ENCODE data around the gene UGT2A3. TPM values are rescaled to one million over a fixed set of nuclear protein-coding genes. Genes with fewer than 3 reads are reported as not detected.

The UGT2A3 gene
- total RNA-seq, 1 experiment from 2014 or later: 2.5 TPM

- no peak for DNase-seq
- Mint-ChIP-seq H3K36me3 (ENCODE audit: insufficient read depth, unreplicated experiment) (peaks cover 3% of the 10 kb centered on the region), H3K9me3 (ENCODE audit: unreplicated experiment) (peaks cover 30% of the 10 kb centered on the region), H3K27ac (ENCODE audit: unreplicated experiment) (no peak overlapping the region), H3K4me1 (ENCODE audit: low read depth, unreplicated experiment) (no peaks in the 10 kb centered on the region), H3K4me3 (ENCODE audit: unreplicated experiment) (no peak overlapping the region), H3K27me3 (ENCODE audit: insufficient read depth, unreplicated experiment) (no peaks in the 10 kb centered on the region)
- Histone ChIP-seq H3K4me1 (no peaks in the 10 kb centered on the region), H3K36me3 (ENCODE audit: control insufficient read depth, insufficient read depth, low read length) (no peaks in the 10 kb centered on the region), H3K4me3 (ENCODE audit: low read depth, low read length) (no peak overlapping the region), H3K9me3 (peaks cover 3% of the 10 kb centered on the region; the same call in 1 of the 2 replicates), H3K27me3 (replicated peaks; ENCODE audit: control insufficient read depth, insufficient read depth, low read length) (no peaks in the 10 kb centered on the region)
- POLR2A ChIA-PET: no interaction called here
- intact Hi-C loops (cut with micrococcal nuclease; ENCODE audit: unreplicated experiment): no loop called here
- no peak for TF ChIP-seq CTCF (IDR thresholded peaks at IDR 0.05; ENCODE audit: insufficient read depth in 1 of 2, low read depth in 1 of 2, low read length in 1 of 2, severe bottlenecking in 1 of 2, unreplicated experiment in 1 of 2)
- CTCF ChIA-PET: no interaction called here
- BruUV-seq (replicated peaks): no TSS peak
Observed at GRCh38 chr4:68921051-68921450, 30.6 kb downstream of the UGT2A3 start.

GRCh38 chr4:68917016-68917415 lies 34.6 kb downstream of the UGT2A3 start:
- H3K27me3 Mint-ChIP-seq (ENCODE audit: insufficient read depth, unreplicated experiment): no peaks in the 10 kb centered on the region

GRCh38 chr4:68912807-68913206 lies 38.8 kb downstream of the UGT2A3 start:
- ChIA-PET POLR2A (no interaction called here), CTCF (no interaction called here)
- DNase-seq: no peak
- H3K27me3 Mint-ChIP-seq (ENCODE audit: insufficient read depth, unreplicated experiment): no peaks in the 10 kb centered on the region
- H3K4me3 Mint-ChIP-seq (ENCODE audit: unreplicated experiment): no peak overlapping the region
- H3K27ac Mint-ChIP-seq (ENCODE audit: unreplicated experiment): no peak overlapping the region
- no peak overlapping the region for H3K4me3 ChIP-seq (ENCODE audit: low read depth, low read length)
- H3K4me1 ChIP-seq: peaks cover 15% of the 10 kb centered on the region
- H3K36me3 Mint-ChIP-seq (ENCODE audit: insufficient read depth, unreplicated experiment): peaks cover 36% of the 10 kb centered on the region
- H3K9me3 ChIP-seq: peaks cover 8% of the 10 kb centered on the region; the same call in 1 of the 2 replicates
- peaks cover 17% of the 10 kb centered on the region for H3K9me3 Mint-ChIP-seq (ENCODE audit: unreplicated experiment)
- peaks cover 1% of the 10 kb centered on the region; the same call in 1 of the 2 replicates for H3K36me3 ChIP-seq (ENCODE audit: control insufficient read depth, insufficient read depth, low read length)
- peaks cover 7% of the 10 kb centered on the region for H3K4me1 Mint-ChIP-seq (ENCODE audit: low read depth, unreplicated experiment)
- TF ChIP-seq CTCF (IDR thresholded peaks at IDR 0.05; ENCODE audit: insufficient read depth in 1 of 2, low read depth in 1 of 2, low read length in 1 of 2, severe bottlenecking in 1 of 2, unreplicated experiment in 1 of 2): no peak
- intact Hi-C loops (cut with micrococcal nuclease; ENCODE audit: unreplicated experiment): no loop called here
- no TSS peak for BruUV-seq (replicated peaks)
- H3K27me3 ChIP-seq (replicated peaks; ENCODE audit: control insufficient read depth, insufficient read depth, low read length): no peaks in the 10 kb centered on the region

More at GRCh38 chr4:68917016-68917415, 34.6 kb downstream of the UGT2A3 start:
- CTCF ChIA-PET: no interaction called here
- no TSS peak for BruUV-seq (replicated peaks)
- H3K4me3 ChIP-seq (ENCODE audit: low read depth, low read length): no peak overlapping the region
- Mint-ChIP-seq H3K4me1 (ENCODE audit: low read depth, unreplicated experiment) (no peaks in the 10 kb centered on the region), H3K36me3 (ENCODE audit: insufficient read depth, unreplicated experiment) (peaks cover 29% of the 10 kb centered on the region), H3K27ac (ENCODE audit: unreplicated experiment) (no peak overlapping the region), H3K9me3 (ENCODE audit: unreplicated experiment) (peaks cover 17% of the 10 kb centered on the region), H3K4me3 (ENCODE audit: unreplicated experiment) (no peak overlapping the region)
- POLR2A ChIA-PET: no interaction called here
- no peak for DNase-seq
- H3K36me3 ChIP-seq (ENCODE audit: control insufficient read depth, insufficient read depth, low read length): peaks cover 1% of the 10 kb centered on the region; the same call in 1 of the 2 replicates
- intact Hi-C loops (cut with micrococcal nuclease; ENCODE audit: unreplicated experiment): no loop called here
- no peaks in the 10 kb centered on the region for H3K27me3 ChIP-seq (replicated peaks; ENCODE audit: control insufficient read depth, insufficient read depth, low read length)
- peaks cover 8% of the 10 kb centered on the region; the same call in 1 of the 2 replicates for H3K9me3 ChIP-seq
- no peak for TF ChIP-seq CTCF (IDR thresholded peaks at IDR 0.05; ENCODE audit: insufficient read depth in 1 of 2, low read depth in 1 of 2, low read length in 1 of 2, severe bottlenecking in 1 of 2, unreplicated experiment in 1 of 2)
- no peaks in the 10 kb centered on the region for H3K4me1 ChIP-seq
